NOMO-1 (cell line): ENCODE measurements around the gene MGLL.

Experiments
- DNase-seq, 2 experiments: peaks; one replicate each; lab custom pipeline; 2025; ENCODE audit not compliant: unreplicated experiment in 2 of 2; lab: John Stamatoyannopoulos, UW

MGLL gene

DNA sequence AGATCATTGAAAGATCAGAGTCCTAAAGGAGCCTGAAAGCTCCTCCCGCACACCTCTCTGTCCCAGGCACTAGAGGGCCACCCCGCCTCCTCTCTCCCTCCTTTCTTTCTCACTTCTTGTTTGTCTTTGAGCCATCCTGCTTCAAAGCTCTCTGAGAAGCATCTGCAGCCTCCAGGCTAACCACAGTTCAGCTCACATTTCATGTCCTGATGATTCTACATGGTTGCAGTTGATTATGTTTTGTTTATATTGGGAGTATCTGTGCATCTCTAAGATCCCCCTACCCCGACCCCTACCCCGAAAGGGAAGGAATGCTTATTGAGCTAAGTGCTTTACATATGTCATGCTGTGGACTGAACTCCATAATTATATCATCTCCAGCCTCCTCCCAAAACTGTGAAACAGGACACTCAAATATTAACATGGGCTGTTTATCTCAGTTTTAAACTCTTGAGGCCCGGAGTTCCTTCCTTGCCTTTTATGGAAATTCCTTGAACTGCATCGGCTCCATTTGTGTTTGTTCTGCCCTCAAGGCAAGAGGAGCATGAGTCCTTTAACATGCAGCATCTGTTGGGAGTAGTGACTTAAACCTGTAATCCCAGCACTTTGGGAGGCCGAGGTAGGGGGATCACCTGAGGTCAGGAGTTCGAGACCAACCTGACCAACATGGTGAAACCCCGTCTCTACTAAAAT, 30.9 kb downstream of the MGLL start:
- peak; percentile 67 to 71 for DNase-seq

DNA sequence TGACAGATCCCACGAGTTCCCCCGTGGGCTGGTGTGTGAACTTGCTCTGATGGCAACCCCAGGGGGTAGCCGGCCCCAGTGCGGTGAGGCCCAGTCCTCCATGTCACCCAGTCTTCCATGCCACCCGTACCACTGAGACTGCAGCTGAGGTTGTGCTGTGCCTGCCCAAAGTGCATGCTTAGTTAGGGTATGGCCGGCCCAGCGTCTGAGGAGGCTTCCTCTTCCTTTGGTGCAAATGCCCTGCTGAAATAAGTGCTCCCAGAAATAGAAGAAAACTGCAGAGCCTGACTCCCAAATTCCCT, 31.5 kb downstream of the MGLL start:
- DNase-seq, result no peak

DNA sequence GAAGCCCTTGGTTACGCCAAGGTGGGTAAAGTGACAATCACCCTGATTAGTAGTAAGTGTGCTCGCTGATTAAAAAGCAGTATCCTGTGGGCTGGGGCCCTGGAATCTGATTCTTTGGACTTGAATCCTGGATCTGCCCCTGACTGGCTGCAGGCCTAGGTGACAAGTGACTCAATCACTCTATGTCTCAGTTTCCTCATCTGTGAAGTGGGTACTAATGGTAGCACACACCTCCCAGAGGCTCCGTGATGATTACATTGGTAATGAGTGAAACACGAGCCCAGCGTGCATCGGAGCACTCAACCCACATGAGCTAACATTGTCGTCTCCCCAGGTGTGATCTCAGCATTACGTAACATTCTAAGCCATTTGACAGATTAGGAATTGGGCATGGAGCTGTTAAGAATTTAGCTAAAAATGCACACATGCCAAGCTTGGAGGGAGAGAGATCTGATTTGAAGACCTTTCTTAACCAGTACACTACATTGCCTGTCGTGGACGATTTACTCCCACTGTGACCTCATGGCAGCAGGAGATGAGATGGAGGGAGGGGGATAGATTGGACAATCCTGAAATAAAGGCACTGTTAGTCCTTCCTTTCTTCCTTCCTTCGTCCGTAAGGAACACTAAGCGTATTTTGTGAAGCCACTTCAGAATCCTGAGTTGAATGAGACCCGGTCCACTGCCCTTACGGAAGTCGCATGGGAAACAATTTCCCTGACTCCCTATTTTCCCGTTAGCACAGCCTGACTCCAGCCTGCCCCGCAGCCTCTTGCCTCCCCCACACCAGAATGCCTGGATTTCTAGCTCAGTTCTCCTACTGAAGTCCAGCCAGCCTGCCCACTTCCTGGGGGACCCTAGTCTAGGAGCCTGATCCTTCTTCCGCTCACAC, 32.1 kb downstream of the MGLL start:
- no peak for DNase-seq

DNA sequence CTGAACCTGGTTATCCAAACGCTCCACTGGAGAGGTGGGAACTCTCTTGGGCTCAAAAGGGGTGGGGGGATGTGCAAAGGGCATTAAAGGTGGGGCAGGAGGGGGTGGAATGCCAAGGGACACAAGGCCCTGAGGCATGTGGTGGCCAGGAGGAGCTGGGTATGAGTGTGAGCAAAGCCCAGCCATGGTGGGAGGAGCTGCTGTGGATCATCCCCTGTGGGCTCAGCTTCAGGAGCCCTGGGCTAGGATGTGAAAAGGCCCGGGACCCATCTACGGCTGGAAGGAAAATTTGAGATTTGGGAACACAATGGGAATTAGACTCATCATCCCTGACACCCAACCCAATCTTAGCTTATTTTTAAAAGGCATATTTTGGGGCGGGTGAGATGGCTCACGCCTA, 33.3 kb downstream of the MGLL start:
- DNase-seq, result no peak

DNA sequence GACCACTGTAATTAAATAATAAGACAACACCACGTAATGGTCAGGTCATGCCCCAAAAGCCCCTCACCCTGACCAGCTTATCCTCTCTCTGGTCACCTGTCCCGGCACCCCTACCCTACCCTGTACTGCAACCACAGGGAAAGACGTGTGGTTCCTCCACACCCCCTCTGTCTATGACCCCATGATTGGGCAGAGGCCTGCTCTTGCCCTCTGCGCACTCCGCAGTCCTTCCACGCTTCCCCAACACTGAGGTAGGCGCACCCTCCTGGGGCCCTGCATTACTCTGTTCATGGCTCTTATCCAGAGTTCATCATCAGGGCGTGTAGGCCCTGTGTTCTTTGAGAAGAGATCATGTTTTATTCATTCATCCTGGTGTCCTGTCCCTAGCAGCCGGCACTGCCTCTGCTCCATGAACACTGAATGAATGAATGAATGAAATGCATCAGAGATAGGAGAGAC, 33.8 kb downstream of the MGLL start:
- no peak for DNase-seq

DNA sequence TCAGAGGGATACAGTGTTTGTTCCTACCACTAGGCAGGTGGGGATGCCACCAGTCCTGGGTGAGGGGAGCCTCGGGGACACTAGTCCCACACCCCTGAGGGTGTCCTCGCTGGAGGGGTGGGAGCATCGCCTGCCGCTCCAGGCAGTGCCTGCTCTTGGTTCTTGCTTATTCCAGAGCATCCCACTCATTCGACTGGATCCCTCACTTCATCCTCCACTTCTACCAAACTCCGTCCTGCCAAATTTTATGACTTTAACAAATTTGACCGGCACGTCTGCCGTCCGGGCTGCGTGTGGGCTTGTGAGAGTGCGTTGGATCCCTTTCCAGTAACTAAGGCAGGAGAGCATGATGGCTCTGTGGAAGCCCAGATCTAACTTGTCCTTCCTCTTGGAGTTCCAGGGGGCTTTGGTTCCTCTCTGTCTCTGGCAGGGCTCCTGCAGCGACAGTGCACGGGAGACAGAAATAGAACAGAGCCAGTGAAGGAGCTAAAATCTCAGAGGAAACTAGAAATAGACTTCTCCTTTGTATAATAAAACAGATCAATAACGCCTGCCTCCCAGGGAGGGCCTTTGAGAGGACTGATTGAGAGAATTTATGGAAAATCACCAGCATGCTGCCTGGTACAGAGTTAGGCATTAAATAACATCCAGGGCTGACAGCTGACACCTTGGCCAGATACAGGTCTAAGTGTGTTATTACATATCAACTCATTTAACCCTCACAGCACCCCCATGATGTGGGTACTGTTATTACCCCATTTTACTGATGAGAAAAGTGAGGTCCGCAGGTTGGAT, 34.5 kb downstream of the MGLL start:
- DNase-seq, result no peak

DNA sequence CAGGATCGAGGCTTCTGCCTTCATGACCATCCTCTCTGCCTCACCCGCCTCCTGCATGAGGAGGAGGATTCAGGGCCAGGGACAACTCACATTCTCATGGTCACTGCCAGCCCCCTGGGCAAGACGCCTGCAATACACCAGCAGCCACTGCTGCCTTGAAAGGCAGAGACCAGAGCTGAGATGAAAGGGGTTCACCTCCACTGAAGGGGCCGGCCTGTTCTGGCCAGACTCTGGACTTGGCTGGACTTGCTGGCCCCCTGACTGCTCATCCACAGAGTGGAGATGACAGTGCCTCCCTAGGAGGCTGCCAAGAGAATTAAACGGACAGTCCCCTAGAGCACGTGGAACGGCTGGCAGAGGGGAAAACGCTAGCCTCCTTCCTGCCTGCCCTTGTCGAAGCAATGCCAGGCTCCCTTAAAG, 35.2 kb downstream of the MGLL start:
- no peak for DNase-seq

DNA sequence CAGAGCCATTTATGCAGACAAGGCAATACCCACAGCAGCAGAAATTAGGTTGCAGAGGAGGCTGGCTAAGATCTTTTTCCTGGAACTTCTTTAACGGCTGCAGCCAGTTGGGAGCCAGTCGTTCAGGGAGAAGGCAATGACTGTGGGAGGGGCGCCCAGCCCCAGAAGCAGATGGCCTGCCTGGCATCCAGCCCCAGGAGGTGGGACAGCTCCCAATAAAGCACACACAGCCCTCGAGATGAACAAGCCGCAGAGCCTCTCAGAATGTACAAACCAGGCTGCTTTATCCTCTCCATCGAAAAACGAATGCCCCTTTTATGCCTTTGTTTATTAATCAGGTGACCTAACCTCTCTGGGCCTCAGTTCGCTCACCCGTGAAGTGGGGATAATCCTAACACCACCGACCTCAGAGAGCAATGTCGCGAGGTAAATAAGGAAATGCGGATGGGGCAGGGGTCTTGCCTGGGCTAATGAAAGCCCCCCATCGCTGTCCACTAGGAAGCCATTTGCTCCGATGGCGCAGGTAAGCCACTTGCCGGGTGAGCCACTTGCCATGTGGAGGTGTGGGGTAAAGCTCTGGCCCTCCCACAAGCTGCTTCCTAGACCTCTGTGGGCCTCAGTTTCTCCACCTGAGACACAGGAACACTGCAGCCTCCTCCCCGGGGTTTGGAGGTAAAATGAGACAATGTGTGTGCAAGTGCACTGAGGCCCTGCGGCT, 35.8 kb downstream of the MGLL start:
- no peak for DNase-seq

DNA sequence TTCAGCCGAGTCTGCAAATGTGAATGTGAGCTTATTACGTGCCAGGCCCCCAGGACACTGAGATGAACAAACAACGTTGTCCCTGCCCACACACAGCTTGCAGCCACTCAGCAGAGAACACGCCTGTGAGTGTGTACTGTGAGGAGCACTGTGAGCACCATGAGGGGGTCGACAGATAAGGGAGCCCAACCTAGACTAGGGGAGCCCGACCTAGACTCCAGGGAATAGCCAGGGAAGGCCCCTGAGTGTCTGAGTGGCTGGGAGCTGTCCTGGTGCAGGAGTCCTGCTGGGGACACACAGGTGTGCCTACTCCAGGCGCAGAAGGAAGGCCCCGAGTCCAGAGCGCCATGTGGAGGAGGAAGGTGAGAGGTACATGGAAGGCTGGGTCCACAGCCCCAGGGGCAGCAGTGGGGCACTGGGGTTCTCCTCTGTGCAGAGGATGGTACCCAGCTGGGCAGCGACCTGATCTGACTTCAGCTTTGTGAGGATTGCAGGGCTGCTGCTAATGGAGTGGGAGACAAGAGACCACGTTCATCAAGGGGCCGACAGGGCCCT, 36.5 kb downstream of the MGLL start:
- DNase-seq, result no peak

DNA sequence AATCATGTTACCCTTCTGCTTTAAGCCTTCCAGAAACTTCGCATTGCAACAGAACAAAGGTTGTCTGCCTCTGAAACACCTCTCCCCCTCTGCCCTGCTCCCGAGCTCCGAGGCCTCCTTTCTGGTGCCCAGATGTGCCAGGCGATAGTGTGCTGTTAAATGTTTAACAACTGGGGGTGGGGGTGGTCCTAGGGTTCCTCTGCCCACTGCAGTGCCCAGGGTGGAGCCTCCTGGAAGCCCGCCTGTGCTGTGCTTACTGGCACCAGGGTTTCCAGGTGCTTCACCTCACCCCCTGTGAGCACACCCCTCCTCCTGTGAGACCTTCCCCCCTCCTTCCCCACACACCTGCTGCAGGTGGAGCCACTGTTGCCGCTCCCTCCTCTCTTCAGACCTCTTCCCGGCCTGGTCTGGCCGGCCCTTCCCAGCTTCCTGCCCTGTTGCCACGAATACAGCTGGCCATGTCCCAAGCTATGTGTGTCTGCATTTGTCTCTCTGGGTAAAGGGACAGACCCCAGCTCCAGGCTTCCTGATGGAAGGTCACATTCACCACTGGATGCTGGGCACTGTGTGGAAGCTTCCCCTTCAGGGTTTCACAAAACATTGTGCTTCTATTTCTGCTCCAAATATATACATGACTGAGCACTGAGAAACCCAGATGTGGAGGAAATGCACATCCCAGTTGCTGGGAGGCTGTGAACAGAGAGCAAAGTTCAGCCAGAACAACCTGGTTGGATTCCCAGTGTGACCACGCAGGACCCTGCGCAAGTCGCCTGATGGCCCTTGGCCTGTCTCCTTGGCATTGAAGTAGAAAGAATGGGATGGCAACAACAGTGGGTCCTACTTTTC, 37.2 kb downstream of the MGLL start:
- DNase-seq, result no peak

DNA sequence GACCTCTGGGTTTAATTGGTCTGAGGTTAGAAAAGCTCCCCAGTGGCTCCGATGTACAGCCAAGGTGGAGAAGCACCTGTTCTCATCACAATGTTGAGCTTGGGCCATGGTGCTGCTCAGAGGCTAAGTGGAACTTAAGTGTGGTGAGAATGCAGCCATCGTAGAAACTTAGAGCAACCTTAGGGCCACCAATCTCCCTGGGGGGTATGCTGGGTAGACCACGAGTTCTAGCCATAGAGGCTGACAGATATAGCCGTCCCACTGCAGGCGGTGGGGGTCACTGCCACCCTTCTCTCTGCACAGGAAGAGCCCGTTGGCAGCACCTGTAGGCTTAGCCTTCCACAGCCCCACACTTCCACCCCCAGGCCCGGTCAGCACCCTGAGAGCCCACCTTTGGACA, 38.0 kb downstream of the MGLL start:
- DNase-seq, result no peak

DNA sequence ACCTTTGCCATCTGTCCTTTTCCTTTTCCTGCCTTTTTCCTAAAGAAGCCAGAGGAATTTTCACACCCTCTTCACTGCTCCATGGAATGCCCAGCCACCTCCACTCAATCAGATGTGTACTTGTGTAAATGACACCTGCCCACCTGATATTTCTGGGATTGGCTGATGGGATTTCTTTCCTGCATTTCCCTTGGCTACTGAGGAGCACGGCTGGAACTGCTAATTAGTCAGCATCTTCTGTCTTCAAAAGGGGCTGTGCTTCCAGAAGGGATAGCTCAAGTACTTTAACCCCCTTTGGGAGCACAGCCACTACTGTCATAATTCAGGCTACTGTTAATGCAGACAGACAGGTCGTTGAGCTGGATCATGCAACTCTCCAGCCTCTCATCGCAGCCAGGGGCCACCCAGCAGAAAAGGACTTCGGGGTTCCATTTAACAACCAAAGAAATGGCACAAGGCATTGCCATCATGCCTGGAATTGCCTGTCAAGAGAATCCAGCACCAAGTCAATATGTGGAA, 38.6 kb downstream of the MGLL start:
- no peak for DNase-seq

DNA sequence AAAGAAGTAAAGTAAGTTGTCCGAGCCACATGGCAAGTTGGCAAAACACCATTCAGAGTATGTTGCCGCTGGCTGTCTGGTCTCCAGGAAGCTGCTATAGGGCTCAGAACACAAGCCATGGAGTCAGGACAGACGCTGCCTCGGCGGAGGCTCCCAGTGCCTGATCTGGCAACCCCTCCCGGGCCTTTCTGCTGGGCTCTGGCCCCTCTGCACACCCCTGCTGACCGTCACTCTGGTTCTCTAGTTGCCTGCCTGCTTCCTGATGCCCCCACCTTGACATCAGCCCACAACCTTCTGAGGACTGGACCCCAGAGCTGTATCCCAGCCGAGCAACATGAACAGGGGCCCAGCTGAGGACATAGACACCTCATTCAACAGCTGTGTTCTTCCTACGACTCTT, 39.1 kb downstream of the MGLL start:
- no peak for DNase-seq

DNA sequence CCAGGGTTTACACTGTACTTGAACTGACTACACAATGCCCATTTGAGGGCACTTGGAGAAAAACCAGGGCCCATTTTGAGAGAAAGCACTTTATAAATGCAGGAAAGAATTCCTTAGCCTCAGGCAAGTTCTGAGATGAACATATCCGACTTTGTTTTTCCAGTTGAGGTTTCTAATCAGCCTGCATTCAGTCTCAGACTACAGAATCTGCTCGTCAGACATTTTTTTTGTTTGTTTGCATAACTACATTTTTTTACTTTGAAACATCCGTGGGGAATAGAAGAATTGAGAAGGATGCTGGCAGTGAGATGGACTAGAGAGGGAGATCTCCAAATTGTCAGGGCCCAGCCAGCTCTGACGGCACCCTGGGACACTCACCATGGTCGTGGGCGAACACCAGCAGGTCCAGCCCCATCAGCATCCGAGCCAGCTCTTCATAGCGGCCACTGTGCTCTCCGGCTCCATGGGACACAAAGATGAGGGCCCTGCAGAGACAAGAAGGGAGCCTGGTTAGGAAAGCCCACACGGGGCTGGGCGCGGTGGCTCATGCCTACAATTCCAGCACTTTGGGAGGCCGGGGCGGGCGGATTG, 40.8 kb downstream of the MGLL start:
- no peak for DNase-seq

DNA sequence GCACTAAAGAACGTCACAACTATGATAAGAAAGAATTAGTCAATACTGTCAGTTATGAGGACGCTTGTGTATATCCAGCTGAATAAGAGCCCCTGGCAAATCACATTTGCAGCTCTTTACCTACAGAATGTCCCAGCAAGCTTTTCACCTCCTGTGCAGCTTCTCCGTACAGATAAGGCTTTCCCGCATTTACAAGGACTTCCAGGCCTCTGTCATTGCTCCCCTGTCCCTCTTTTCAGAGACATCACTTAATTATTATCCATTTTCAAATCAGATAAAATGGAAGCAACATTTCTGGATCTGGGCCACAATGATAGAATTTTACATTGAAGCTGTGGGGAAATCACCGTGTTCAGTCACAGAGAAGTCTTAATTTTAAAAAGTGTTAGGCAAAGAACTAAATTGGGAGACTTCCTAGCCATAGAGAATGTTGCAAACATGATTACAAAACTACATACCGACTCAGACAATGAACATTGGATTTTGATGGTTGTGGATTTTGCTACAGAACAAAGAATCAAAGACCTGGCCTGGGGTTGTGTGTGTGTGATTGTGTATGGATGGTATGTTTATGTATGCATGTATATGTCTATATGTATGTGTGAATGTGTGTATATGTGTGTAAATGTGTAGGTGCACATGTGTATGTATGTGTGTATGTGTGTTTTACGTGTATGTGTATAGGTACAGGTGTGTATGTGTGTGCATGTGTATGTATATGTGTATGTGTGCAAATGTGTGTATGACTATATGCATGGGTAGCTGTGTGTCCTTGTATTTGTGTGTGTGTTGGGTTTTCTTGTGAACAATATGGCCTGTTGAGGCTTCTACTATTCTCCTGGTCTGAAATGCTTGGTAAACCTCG, 41.5 kb downstream of the MGLL start:
- DNase-seq, result peak; percentile 46 to 66

DNA sequence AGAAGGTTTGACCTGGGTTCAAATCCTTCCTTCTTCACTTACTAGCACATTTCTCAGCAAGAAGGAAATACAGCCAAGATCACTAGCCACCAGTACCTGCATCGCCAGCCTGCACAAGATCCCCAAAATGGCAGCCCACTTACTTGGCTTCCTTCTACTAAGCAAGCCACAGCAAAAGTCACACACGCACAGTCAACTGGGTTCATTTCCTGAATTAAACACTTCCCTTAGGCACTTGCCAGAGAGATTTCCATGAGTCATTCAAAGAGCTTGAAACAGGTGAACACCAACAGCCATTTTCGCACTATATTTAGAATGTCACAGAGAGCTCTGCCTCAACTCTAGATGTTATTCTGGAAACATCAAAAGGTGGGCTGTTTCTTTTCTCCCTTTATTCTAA, 42.6 kb downstream of the MGLL start:
- DNase-seq, result peak; percentile 65 to 77

DNA sequence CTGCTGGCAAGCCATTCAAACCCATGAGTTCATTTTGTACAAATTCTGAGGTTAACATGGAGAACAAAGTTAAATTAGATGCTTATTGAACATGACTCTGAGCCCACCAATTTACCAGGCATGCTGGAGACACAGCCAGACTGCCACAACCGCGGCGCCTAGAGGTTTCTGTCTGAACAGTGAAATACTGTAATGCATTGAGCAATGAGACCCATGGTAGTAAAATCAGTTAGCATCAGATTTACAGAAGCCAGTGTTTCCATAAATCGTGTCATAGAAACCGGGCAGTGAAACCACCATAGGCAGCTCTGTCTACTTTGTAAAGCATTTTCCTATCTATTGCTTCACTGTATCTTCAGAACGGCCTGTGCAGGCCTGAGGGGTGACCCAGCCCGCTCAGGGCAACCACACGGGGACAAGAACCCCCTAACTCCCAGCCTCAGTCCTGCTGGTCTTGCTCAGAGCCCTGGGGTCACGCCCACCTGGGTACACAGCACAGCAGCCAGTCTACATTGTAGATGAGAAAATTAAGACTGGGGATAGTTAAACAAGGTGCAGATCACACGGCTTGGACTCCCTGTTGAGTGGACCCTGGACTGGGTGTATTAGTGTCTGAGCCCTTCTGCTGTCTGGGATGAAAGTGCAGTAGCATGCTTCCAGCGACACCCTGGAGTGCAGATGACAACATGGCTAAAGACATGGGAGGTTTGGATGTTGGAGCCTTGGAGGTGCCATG, 44.2 kb downstream of the MGLL start:
- peak; percentile 92 to 100 for DNase-seq
